HG03342 (cell line): ENCODE results near the gene COL4A1.

ENCODE experiments used
- ATAC-seq: cut with Tn5 transposase; IDR thresholded peaks from one replicate; pipeline ENCODE4 v1.9.1; 2021; ENCODE audit warnings: mild to moderate bottlenecking, moderate library complexity; ENCODE audit not compliant: unreplicated experiment

The COL4A1 gene

GRCh38 chr13:110103026-110103425 is 203.9 kb downstream of the COL4A1 start:
- ATAC-seq = no peak

DNA sequence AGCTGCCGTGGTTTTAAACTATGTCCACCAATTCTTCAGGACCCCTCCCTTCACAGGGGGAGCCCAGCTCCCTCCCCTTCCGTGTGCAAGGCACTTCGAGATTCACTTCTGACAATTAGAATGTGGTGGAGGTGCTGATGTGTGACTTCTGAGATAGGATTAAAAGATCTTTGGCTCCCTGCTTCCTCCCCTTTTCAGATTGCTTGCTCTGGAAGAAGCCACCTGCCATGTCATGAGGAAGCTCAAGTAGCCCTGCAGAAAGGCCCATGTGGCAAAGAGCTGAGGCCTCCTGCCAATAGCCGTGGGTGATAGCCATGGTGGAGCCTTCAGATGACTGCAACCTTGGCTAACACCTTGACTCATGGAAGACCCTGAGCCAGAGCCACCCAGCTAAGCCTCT is 204.9 kb downstream of the COL4A1 start:
- no peak for ATAC-seq

GRCh38 chr13:110099922-110100321 is 207.0 kb downstream of the COL4A1 start:
- no peak for ATAC-seq
